DOHH2 (cell line): Measurements from ENCODE around the gene ATP5F1E.

ENCODE experiments used
- H3F3A ChIP-seq: fragments of 200-600 bp; sonication (generic), shearing (Covaris generic); 2 replicates; pipeline ENCODE4 v1.6.0; 2016; ENCODE audit warnings: antibody characterized with exemption, mild to moderate bottlenecking; ENCODE audit not compliant: control insufficient read depth, insufficient read depth
- H3K27ac ChIP-seq: fragments of 200-600 bp; sonication (generic); 2 replicates; pipeline ENCODE4 v1.5.1; 2014; ENCODE audit warnings: low read depth, mild to moderate bottlenecking, low read length, moderate library complexity
- H3K27me3 ChIP-seq: fragments of 200-600 bp; sonication (generic); 2 replicates; pipeline ENCODE4 v1.6.1; 2014; ENCODE audit warnings: mild to moderate bottlenecking, low read length, mixed read lengths; ENCODE audit not compliant: control insufficient read depth
- H3K36me3 ChIP-seq: fragments of 200-600 bp; sonication (generic); 2 replicates; pipeline ENCODE4 v1.6.1; 2014; ENCODE audit warnings: mild to moderate bottlenecking, low read length, moderate library complexity, mixed read lengths; ENCODE audit not compliant: control insufficient read depth
- H3K4me1 ChIP-seq: fragments of 200-600 bp; sonication (generic); 2 replicates; pipeline ENCODE4 v1.6.1; 2014; ENCODE audit warnings: mild to moderate bottlenecking, low read length, mixed read lengths; ENCODE audit not compliant: control insufficient read depth
- H3K4me2 ChIP-seq: fragments of 200-600 bp; sonication (generic); 2 replicates; pipeline ENCODE4 v1.6.0; 2014; ENCODE audit warnings: mild to moderate bottlenecking, low read length, moderate library complexity
- H3K4me3 ChIP-seq: fragments of 200-600 bp; sonication (generic); 2 replicates; pipeline ENCODE4 v1.5.1; 2014; ENCODE audit warnings: mild to moderate bottlenecking, low read length, mixed read lengths
- H3K79me2 ChIP-seq: fragments of 200-600 bp; sonication (generic); 2 replicates; pipeline ENCODE4 v1.6.1; 2014; ENCODE audit warnings: mild to moderate bottlenecking, low read length, mixed read lengths; ENCODE audit not compliant: control insufficient read depth
- H3K9me2 ChIP-seq: fragments of 200-600 bp; sonication (generic); replicated peaks from 2 replicates; pipeline ENCODE4 v1.6.1; 2014; ENCODE audit warnings: mild to moderate bottlenecking, low read length, mixed read lengths; ENCODE audit not compliant: control insufficient read depth
- H3K9me3 ChIP-seq: fragments of 200-600 bp; sonication (generic); 2 replicates; pipeline ENCODE4 v1.6.1; 2014; ENCODE audit warnings: antibody characterized with exemption, low read length, mixed read lengths; ENCODE audit not compliant: control insufficient read depth, insufficient read depth
- H4K20me1 ChIP-seq: fragments of 200-600 bp; sonication (generic); 2 replicates; pipeline ENCODE4 v1.6.0; 2014; ENCODE audit warnings: low read depth, mild to moderate bottlenecking, antibody characterized with exemption, low read length, moderate library complexity; ENCODE audit not compliant: control insufficient read depth, insufficient read depth
- EZH2phosphoT487 ChIP-seq: fragments of 200-600 bp; sonication (generic); IDR thresholded peaks from 2 replicates; pipeline ENCODE4 v1.6.1; 2017; ENCODE audit warnings: borderline replicate concordance, mild to moderate bottlenecking, antibody characterized with exemption, low read length, moderate library complexity, mixed read lengths
- TF ChIP-seq, protein P1 (sequence below): fragments of 200-600 bp; sonication (generic); IDR thresholded peaks from one replicate; pipeline ENCODE4 v1.5.1; 2014; ENCODE audit warnings: antibody characterized with exemption, mild to moderate bottlenecking, low read depth, low read length; ENCODE audit not compliant: poor library complexity, severe bottlenecking

ATP5F1E gene

GRCh38 chr20:59064214-59064722 lies 32.1 kb upstream of the ATP5F1E start:
- Histone ChIP-seq H3K4me1 (no peaks in the 10 kb centered on the region), H3K4me2 (no peak overlapping the region), H3K27me3 (peaks cover 43% of the 10 kb centered on the region), H3K79me2 (no peaks in the 10 kb centered on the region), H3F3A (no peaks in the 10 kb centered on the region), H3K9me2 (no peaks in the 10 kb centered on the region), H3K27ac (no peak overlapping the region), H4K20me1 (no peaks in the 10 kb centered on the region), H3K36me3 (no peaks in the 10 kb centered on the region), H3K4me3 (no peak overlapping the region), H3K9me3 (no peaks in the 10 kb centered on the region)
- no peak for TF ChIP-seq EZH2phosphoT487
- TF ChIP-seq, protein P1, sequence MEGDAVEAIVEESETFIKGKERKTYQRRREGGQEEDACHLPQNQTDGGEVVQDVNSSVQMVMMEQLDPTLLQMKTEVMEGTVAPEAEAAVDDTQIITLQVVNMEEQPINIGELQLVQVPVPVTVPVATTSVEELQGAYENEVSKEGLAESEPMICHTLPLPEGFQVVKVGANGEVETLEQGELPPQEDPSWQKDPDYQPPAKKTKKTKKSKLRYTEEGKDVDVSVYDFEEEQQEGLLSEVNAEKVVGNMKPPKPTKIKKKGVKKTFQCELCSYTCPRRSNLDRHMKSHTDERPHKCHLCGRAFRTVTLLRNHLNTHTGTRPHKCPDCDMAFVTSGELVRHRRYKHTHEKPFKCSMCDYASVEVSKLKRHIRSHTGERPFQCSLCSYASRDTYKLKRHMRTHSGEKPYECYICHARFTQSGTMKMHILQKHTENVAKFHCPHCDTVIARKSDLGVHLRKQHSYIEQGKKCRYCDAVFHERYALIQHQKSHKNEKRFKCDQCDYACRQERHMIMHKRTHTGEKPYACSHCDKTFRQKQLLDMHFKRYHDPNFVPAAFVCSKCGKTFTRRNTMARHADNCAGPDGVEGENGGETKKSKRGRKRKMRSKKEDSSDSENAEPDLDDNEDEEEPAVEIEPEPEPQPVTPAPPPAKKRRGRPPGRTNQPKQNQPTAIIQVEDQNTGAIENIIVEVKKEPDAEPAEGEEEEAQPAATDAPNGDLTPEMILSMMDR: no peak

- H3K4me3 ChIP-seq: no peak overlapping the region
- peaks cover 39% of the 10 kb centered on the region for H3K27me3 ChIP-seq
These were observed 31.5 kb upstream of the ATP5F1E start for GRCh38 chr20:59063358-59064213.

DNA sequence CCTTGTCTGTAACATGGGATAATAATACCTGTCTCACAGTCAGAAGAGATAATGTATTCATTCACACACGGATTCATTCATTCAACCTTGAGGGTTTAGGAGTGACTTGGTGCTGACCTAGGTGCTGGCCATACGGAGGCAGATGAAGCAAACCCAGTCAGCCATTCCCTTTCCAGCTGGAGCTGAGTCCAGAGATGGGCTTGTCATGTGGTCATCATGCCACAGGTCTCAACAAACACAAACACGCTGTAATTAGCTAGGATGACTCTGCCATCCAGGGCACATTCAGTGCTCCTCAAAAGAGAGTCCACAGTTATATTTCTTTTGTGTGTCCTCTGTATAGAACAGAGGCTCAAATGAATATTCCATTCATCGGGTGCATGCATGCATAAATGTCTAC lies 29.9 kb upstream of the ATP5F1E start:
- Histone ChIP-seq H4K20me1 (no peaks in the 10 kb centered on the region), H3K4me1 (no peaks in the 10 kb centered on the region), H3F3A (no peaks in the 10 kb centered on the region), H3K27me3 (peaks cover 29% of the 10 kb centered on the region), H3K9me3 (no peaks in the 10 kb centered on the region), H3K36me3 (no peaks in the 10 kb centered on the region), H3K9me2 (no peaks in the 10 kb centered on the region), H3K27ac (no peak overlapping the region), H3K4me2 (no peak overlapping the region), H3K4me3 (no peak overlapping the region), H3K79me2 (no peaks in the 10 kb centered on the region)
- TF ChIP-seq, protein P1: no peak
- no peak for TF ChIP-seq EZH2phosphoT487

More at GRCh38 chr20:59063358-59064213, 31.5 kb upstream of the ATP5F1E start:
- H3K27ac ChIP-seq: no peak overlapping the region
- no peaks in the 10 kb centered on the region for H3K79me2 ChIP-seq
- H3K4me2 ChIP-seq: no peak overlapping the region
- no peaks in the 10 kb centered on the region for H3K9me2 ChIP-seq
- H4K20me1 ChIP-seq: no peaks in the 10 kb centered on the region
- no peaks in the 10 kb centered on the region for H3F3A ChIP-seq
- H3K36me3 ChIP-seq: no peaks in the 10 kb centered on the region
- H3K4me1 ChIP-seq: no peaks in the 10 kb centered on the region
- H3K9me3 ChIP-seq: no peaks in the 10 kb centered on the region
- no peak for TF ChIP-seq EZH2phosphoT487
- TF ChIP-seq, protein P1: no peak
